CD14-positive monocyte (primary cell): Measurements from ENCODE around the gene COL4A4. TPM values are rescaled to one million over a fixed set of nuclear protein-coding genes. Genes with fewer than 3 reads are reported as not detected.

Source experiments
- DNase-seq, 3 donors: peaks; one replicate each; pipeline ENCODE4 v3.0.0-alpha.2; 2011 to 2022
- H2AFZ ChIP-seq: 2 replicates; pipeline ENCODE4 v1.6.0; 2012; ENCODE audit warnings: mild to moderate bottlenecking, low read depth, low read length, inconsistent platforms; ENCODE audit not compliant: insufficient read depth, poor library complexity, severe bottlenecking
- H3K27ac ChIP-seq, 2 donors: 1 replicate in 1 of 2; 2 replicates in 1 of 2; pipeline ENCODE4 v1.5.1; 2012 to 2013; ENCODE audit warnings: low read length in 2 of 2, control low read depth in 1 of 2, inconsistent platforms in 1 of 2, low read depth in 1 of 2, mild to moderate bottlenecking in 1 of 2
- H3K27me3 ChIP-seq, 2 donors: one replicate each; pipeline versions ENCODE4 v1.6.0 to v1.6.1; 2011 to 2013; ENCODE audit warnings: low read length in 2 of 2; ENCODE audit not compliant: control insufficient read depth in 2 of 2, insufficient read depth in 2 of 2
- H3K36me3 ChIP-seq, 2 donors: replicated peaks in 1 of 2; 1 replicate in 1 of 2; 2 replicates in 1 of 2; pipeline versions ENCODE4 v1.5.1 to v1.6.1; 2012 to 2013; ENCODE audit warnings: low read length in 2 of 2, control low read depth in 1 of 2, inconsistent platforms in 1 of 2, mild to moderate bottlenecking in 1 of 2; ENCODE audit not compliant: insufficient read depth in 2 of 2, control insufficient read depth in 1 of 2
- H3K4me1 ChIP-seq, 2 donors: 1 replicate in 1 of 2; 2 replicates in 1 of 2; pipeline versions ENCODE4 v1.5.1 to v1.6.1; 2012 to 2013; ENCODE audit warnings: low read length in 2 of 2, control low read depth in 1 of 2, inconsistent platforms in 1 of 2, mild to moderate bottlenecking in 1 of 2, moderate library complexity in 1 of 2; ENCODE audit not compliant: insufficient read depth in 2 of 2, control insufficient read depth in 1 of 2
- H3K4me2 ChIP-seq: replicated peaks from 2 replicates; pipeline ENCODE3; 2012; ENCODE audit warnings: low read length, moderate library complexity, mild to moderate bottlenecking; ENCODE audit not compliant: poor library complexity, severe bottlenecking; ENCODE audit errors: extremely low read depth
- H3K4me3 ChIP-seq, 3 experiments: fragments of 200-600 bp in 1 of 3; sonication (generic) in 1 of 3; replicated peaks in 1 of 3; 1 replicate in 2 of 3; 2 replicates in 1 of 3; pipeline ENCODE4 v1.5.1; 2011 to 2013; ENCODE audit warnings: low read length in 3 of 3, mild to moderate bottlenecking in 3 of 3, control low read depth in 2 of 3, low read depth in 2 of 3, inconsistent platforms in 1 of 3, moderate library complexity in 1 of 3
- H3K79me2 ChIP-seq: 2 replicates; pipeline ENCODE4 v1.6.0; 2012; ENCODE audit warnings: mild to moderate bottlenecking, control low read depth, inconsistent platforms, low read length, moderate library complexity; ENCODE audit not compliant: insufficient read depth
- H3K9ac ChIP-seq: 2 replicates; pipeline ENCODE4 v1.6.0; 2017; ENCODE audit warnings: low read length, mild to moderate bottlenecking; ENCODE audit not compliant: insufficient read depth, poor library complexity, severe bottlenecking
- H3K9me3 ChIP-seq, 2 donors: replicated peaks in 1 of 2; 1 replicate in 1 of 2; 2 replicates in 1 of 2; pipeline versions ENCODE4 v1.5.1 to v1.6.1; 2012 to 2013; ENCODE audit warnings: low read length in 2 of 2, control low read depth in 1 of 2; ENCODE audit not compliant: control insufficient read depth in 1 of 2, insufficient read depth in 1 of 2
- H4K20me1 ChIP-seq: 2 replicates; pipeline ENCODE4 v1.6.0; 2012; ENCODE audit warnings: mild to moderate bottlenecking, low read length, control low read depth, moderate library complexity; ENCODE audit not compliant: insufficient read depth
- H3K27ac Mint-ChIP-seq, 7 donors: one replicate each; pipeline ENCODE4 v1.8.0; 2020; ENCODE audit warnings: mild to moderate bottlenecking in 7 of 7, mixed read lengths in 7 of 7, moderate library complexity in 6 of 7, inconsistent platforms in 2 of 7
- H3K27me3 Mint-ChIP-seq, 3 donors: one replicate each; pipeline ENCODE4 v1.8.0; 2021 to 2022; ENCODE audit warnings: low read depth in 3 of 3, mild to moderate bottlenecking in 3 of 3, mixed read lengths in 3 of 3, moderate library complexity in 3 of 3, inconsistent platforms in 1 of 3
- H3K36me3 Mint-ChIP-seq, 2 donors: one replicate each; pipeline ENCODE4 v1.8.0; 2020; ENCODE audit warnings: mixed read lengths in 2 of 2, inconsistent platforms in 1 of 2, mild to moderate bottlenecking in 1 of 2
- H3K4me1 Mint-ChIP-seq: one replicate; pipeline ENCODE4 v1.8.0; 2020; ENCODE audit warnings: mild to moderate bottlenecking, mixed read lengths
- H3K4me3 Mint-ChIP-seq, 2 donors: one replicate each; pipeline ENCODE4 v1.8.0; 2020; ENCODE audit warnings: mild to moderate bottlenecking in 2 of 2, mixed read lengths in 2 of 2, moderate library complexity in 1 of 2
- H3K9me3 Mint-ChIP-seq, 7 donors: one replicate each; pipeline ENCODE4 v1.8.0; 2020 to 2022; ENCODE audit warnings: mixed read lengths in 7 of 7, mild to moderate bottlenecking in 6 of 7, moderate library complexity in 6 of 7, inconsistent platforms in 2 of 7
- WGBS: methylation state at CpG from one replicate; pipeline ENCODE4 v1.1.5; 2013; ENCODE audit warnings: missing lambda C conversion rate; ENCODE audit not compliant: insufficient coverage; 5-methylcytosine and 5-hydroxymethylcytosine counted together
- intact Hi-C, 2 donors: fragments of 100-400 bp; cut with micrococcal nuclease; formaldehyde crosslinking; loops; one replicate each; pipeline versions ENCODE4 v1.15.0 to v1.15.1; 2023
- polyA plus RNA-seq, 3 donors: library from polyadenylated mRNA; depleted of rRNA in 1 of 3; unstranded in 2 of 3; stranded (reverse) in 1 of 3; fragments of 300-500 nt in 2 of 3; fragments of >200 nt in 1 of 3; fragmentation: Illumina TruSeq in 2 of 3; gene quantifications; 1 replicate in 2 of 3; 2 replicates in 1 of 3; pipeline ENCODE4 v1.2.3, GENCODE V29; 2012 to 2021
- TF ChIP-seq, protein P1 (sequence below): fragments of 200-600 bp; IDR thresholded peaks from one replicate; pipeline ENCODE4 v1.8.0; 2022; ENCODE audit warnings: antibody characterized with exemption, mild to moderate bottlenecking

The COL4A4 gene
- polyA plus RNA-seq, 3 donors = 0.03 TPM; not detected in 2

GRCh38 chr2:227130636-227131035 lies 33.4 kb downstream of the COL4A4 start:
- H3K4me1 ChIP-seq = no peaks in the 10 kb centered on the region
- H3K27me3 Mint-ChIP-seq = peaks cover 4 to 19% (median 5%) of the 10 kb centered on the region in 3 donors
- no peak overlapping the region for H3K27ac ChIP-seq
- no peaks in the 10 kb centered on the region for H3K4me1 Mint-ChIP-seq
- TF ChIP-seq, protein P1, sequence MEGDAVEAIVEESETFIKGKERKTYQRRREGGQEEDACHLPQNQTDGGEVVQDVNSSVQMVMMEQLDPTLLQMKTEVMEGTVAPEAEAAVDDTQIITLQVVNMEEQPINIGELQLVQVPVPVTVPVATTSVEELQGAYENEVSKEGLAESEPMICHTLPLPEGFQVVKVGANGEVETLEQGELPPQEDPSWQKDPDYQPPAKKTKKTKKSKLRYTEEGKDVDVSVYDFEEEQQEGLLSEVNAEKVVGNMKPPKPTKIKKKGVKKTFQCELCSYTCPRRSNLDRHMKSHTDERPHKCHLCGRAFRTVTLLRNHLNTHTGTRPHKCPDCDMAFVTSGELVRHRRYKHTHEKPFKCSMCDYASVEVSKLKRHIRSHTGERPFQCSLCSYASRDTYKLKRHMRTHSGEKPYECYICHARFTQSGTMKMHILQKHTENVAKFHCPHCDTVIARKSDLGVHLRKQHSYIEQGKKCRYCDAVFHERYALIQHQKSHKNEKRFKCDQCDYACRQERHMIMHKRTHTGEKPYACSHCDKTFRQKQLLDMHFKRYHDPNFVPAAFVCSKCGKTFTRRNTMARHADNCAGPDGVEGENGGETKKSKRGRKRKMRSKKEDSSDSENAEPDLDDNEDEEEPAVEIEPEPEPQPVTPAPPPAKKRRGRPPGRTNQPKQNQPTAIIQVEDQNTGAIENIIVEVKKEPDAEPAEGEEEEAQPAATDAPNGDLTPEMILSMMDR = no peak
- H4K20me1 ChIP-seq = no peaks in the 10 kb centered on the region
- H3K4me2 ChIP-seq = no peak overlapping the region
- WGBS = 84% methylated on average over 8 of the region's 8 CpGs
- no peak overlapping the region for H2AFZ ChIP-seq
- DNase-seq = no peak
- intact Hi-C loops = no loop called here
- H3K9me3 ChIP-seq = no peaks in the 10 kb centered on the region
- H3K4me3 ChIP-seq = no peak overlapping the region
- no peak overlapping the region for H3K4me3 Mint-ChIP-seq
- H3K27me3 ChIP-seq = no peaks in the 10 kb centered on the region
- H3K9me3 Mint-ChIP-seq = peaks cover 0 to 1% (median 0%) of the 10 kb centered on the region in 7 donors
- H3K79me2 ChIP-seq = no peaks in the 10 kb centered on the region
- no peaks in the 10 kb centered on the region for H3K36me3 Mint-ChIP-seq
- H3K27ac Mint-ChIP-seq = no peak overlapping the region
- no peak overlapping the region for H3K9ac ChIP-seq
- no peaks in the 10 kb centered on the region for H3K36me3 ChIP-seq

DNA sequence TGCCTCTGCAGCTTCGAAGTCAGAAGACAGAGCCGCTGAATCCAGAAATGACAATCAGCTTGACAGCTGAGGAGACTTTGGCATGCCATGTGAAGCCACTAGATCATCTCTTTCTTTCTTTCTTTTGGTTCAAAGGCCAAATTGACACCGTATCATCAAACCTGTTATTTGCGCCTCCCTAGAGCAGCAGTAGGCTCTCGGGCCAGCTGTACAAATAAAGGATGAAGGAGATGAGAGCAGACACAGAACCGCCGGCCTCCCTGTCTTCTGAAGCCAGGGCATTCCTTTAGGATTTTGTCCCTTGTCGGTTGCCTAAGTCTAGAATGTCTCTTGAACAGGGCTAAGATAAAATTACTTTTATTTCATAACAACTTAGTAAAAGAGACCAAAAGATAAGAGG lies 36.8 kb downstream of the COL4A4 start:
- no peak for DNase-seq
- H2AFZ ChIP-seq = no peak overlapping the region
- H3K9ac ChIP-seq = no peak overlapping the region
- H3K4me1 Mint-ChIP-seq = no peaks in the 10 kb centered on the region
- 44% methylated on average over 5 of the region's 8 CpGs for WGBS
- TF ChIP-seq, protein P1 = no peak
- no peaks in the 10 kb centered on the region for H3K9me3 ChIP-seq
- no peak overlapping the region for H3K27ac Mint-ChIP-seq
- no peak overlapping the region for H3K4me2 ChIP-seq
- no peaks in the 10 kb centered on the region for H3K36me3 Mint-ChIP-seq
- H3K27me3 ChIP-seq = no peaks in the 10 kb centered on the region
- H3K4me1 ChIP-seq = no peaks in the 10 kb centered on the region
- no peak overlapping the region for H3K4me3 Mint-ChIP-seq
- intact Hi-C loops = loop anchor here in 1 of 2 donors (10.0 kb wide), 1 partner anchor 638 kb away; no protein-coding TSS in a partner anchor
- H3K79me2 ChIP-seq = no peaks in the 10 kb centered on the region
- no peak overlapping the region for H3K4me3 ChIP-seq
- H4K20me1 ChIP-seq = no peaks in the 10 kb centered on the region
- H3K27ac ChIP-seq = no peak overlapping the region
- no peaks in the 10 kb centered on the region for H3K36me3 ChIP-seq
- H3K9me3 Mint-ChIP-seq = peaks cover 0 to 1% (median 0%) of the 10 kb centered on the region in 7 donors
- H3K27me3 Mint-ChIP-seq = peaks cover 5 to 13% (median 5%) of the 10 kb centered on the region in 3 donors
